HepG2 (cell line): ENCODE measurements around the gene ZDHHC3. TPM values are rescaled to one million over a fixed set of nuclear protein-coding genes. Genes with fewer than 3 reads are reported as not detected.

ENCODE experiments used
- ATAC-seq: fragments of 200-7000 bp; cut with Tn5 transposase; 3 replicates; pipeline ENCODE4 v1.9.1; 2020; ENCODE audit warnings: mild to moderate bottlenecking, moderate library complexity
- BruUV-seq: library from RNA; stranded (reverse); fragments of 400-500 nt; replicated peaks from 2 replicates; lab custom pipeline; 2021; lab: Mats Ljungman, UMichigan
- CTCF ChIA-PET: fragments of 300-600 bp; formaldehyde crosslinking; extraction: SDS; loops from one replicate; lab custom pipeline; 2021; ENCODE audit warnings: low total read pairs, inconsistent platforms, low intra/inter-chr PET ratio; lab: Yijun Ruan, JAX
- POLR2A ChIA-PET: fragments of 350-600 bp; sonication (Branson Sonifier 250); formaldehyde crosslinking; loops from one replicate; lab custom pipeline; 2020; ENCODE audit warnings: antibody characterized with exemption, inconsistent platforms; lab: Yijun Ruan, JAX
- DNase-seq: peaks from one replicate; pipeline ENCODE4 v3.0.0-alpha.2; 2015; ENCODE audit warnings: low spot score
- FAIRE-seq: peaks from 3 replicates; lab custom pipeline; 2011; peaks lifted over from hg19 to GRCh38; lab: Jason Lieb, UNC
- H2AFZ ChIP-seq: one replicate; pipeline ENCODE4 v1.6.1; 2011; ENCODE audit warnings: low read length, inconsistent platforms
- H3K27ac ChIP-seq: fragments of 300-600 bp; 3 replicates; pipeline ENCODE4 v1.8.0; 2011; ENCODE audit warnings: mixed run types, mild to moderate bottlenecking, mixed read lengths, low read length, inconsistent platforms; ENCODE audit not compliant: insufficient read depth; ENCODE audit errors: extremely low read length
- H3K27me3 ChIP-seq, 2 experiments: fragments of 200-600 bp in 1 of 2; 2 replicates in 1 of 2; 3 replicates in 1 of 2; pipeline versions ENCODE4 v1.6.0 to v1.8.0; 2011; ENCODE audit warnings: low read length in 2 of 2, mild to moderate bottlenecking in 2 of 2, moderate library complexity in 2 of 2, inconsistent platforms in 1 of 2; ENCODE audit not compliant: insufficient read depth in 2 of 2, control insufficient read depth in 1 of 2
- H3K36me3 ChIP-seq, 2 experiments: fragments of 200-600 bp in 1 of 2; replicated peaks in 1 of 2; 2 replicates in 1 of 2; 3 replicates in 1 of 2; pipeline versions ENCODE4 v1.5.1 to v1.8.0; 2011; ENCODE audit warnings: low read length in 2 of 2, inconsistent platforms in 1 of 2; ENCODE audit not compliant: insufficient read depth in 2 of 2, control insufficient read depth in 1 of 2
- H3K4me1 ChIP-seq: 2 replicates; pipeline ENCODE4 v1.5.1; 2012; ENCODE audit warnings: low read length, inconsistent platforms; ENCODE audit not compliant: insufficient read depth
- H3K4me2 ChIP-seq: 2 replicates; pipeline ENCODE4 v1.6.0; 2011; ENCODE audit warnings: low read depth, low read length, inconsistent platforms
- H3K4me3 ChIP-seq, 3 experiments: fragments of 200-600 bp in 1 of 3; sonication (generic), shearing (Covaris generic) in 1 of 3; replicated peaks in 1 of 3; 2 replicates each; pipeline ENCODE4 v1.5.1; 2011 to 2016; ENCODE audit warnings: low read length in 3 of 3, inconsistent platforms in 2 of 3, low read depth in 2 of 3, mild to moderate bottlenecking in 2 of 3, control low read depth in 1 of 3, mixed read lengths in 1 of 3; ENCODE audit not compliant: insufficient read depth in 1 of 3
- H3K79me2 ChIP-seq: one replicate; pipeline ENCODE4 v1.6.1; 2011; ENCODE audit warnings: low read length, inconsistent platforms; ENCODE audit not compliant: insufficient read depth
- H3K9ac ChIP-seq: 2 replicates; pipeline ENCODE4 v1.6.0; 2011; ENCODE audit warnings: mild to moderate bottlenecking, low read depth, low read length, inconsistent platforms; ENCODE audit not compliant: insufficient read depth
- H3K9me3 ChIP-seq: 2 replicates; pipeline ENCODE4 v1.5.1; 2012; ENCODE audit warnings: mild to moderate bottlenecking, low read length
- H4K20me1 ChIP-seq: 2 replicates; pipeline ENCODE4 v1.6.0; 2011; ENCODE audit warnings: inconsistent platforms, mild to moderate bottlenecking, low read length, moderate library complexity; ENCODE audit not compliant: insufficient read depth
- IRX3 ChIP-seq: sonication (generic); formaldehyde crosslinking; IDR thresholded peaks from 2 replicates; pipeline ENCODE4 v1.8.1; 2023; ENCODE audit warnings: mild to moderate bottlenecking, low read depth, missing genetic modification reagents, borderline replicate concordance
- STAG1 ChIP-seq: sonication (generic); formaldehyde crosslinking; IDR thresholded peaks from 2 replicates; pipeline ENCODE4 v1.4.0; 2020; ENCODE audit warnings: missing genetic modification reagents
- ZNF564 ChIP-seq: sonication (generic); formaldehyde crosslinking; IDR thresholded peaks from 2 replicates; pipeline ENCODE4 v1.8.1; 2023; ENCODE audit warnings: mild to moderate bottlenecking, missing genetic modification reagents
- WGBS: methylation state at CpG from one replicate; pipeline ENCODE4 v1.1.6; 2017; ENCODE audit warnings: low lambda C conversion rate; 5-methylcytosine and 5-hydroxymethylcytosine counted together
- in situ Hi-C: cut with HindIII; loops from 2 replicates; pipeline ENCODE4 v1.10.0; 2017; ENCODE audit warnings: low pct_unique_long_range_greater_than_20kb; ENCODE audit not compliant: extremely low pct_ligation_motif_present
- intact Hi-C: fragments of 100-400 bp; cut with micrococcal nuclease; formaldehyde crosslinking; loops from one replicate; pipeline ENCODE4 v1.10.0; 2022; ENCODE audit not compliant: unreplicated experiment
- polyA plus RNA-seq, 8 experiments: library from polyadenylated mRNA; depleted of rRNA in 3 of 8; stranded (reverse) in 7 of 8; unstranded in 1 of 8; fragments of >200 nt; fragmentation: Illumina TruSeq in 4 of 8; extraction: Trizol in 4 of 8; gene quantifications; 2 replicates each; pipeline versions ENCODE4 v1.2.1 to v1.2.3, GENCODE V29; 2011 to 2016; ENCODE audit warnings: low read depth in 4 of 8, missing spikeins in 1 of 8, mixed read lengths in 1 of 8; ENCODE audit not compliant: insufficient read depth in 1 of 8
- total RNA-seq, 5 experiments: library from RNA; depleted of rRNA; stranded (reverse); fragments of >200 nt; fragmentation: Illumina TruSeq; extraction: Trizol; gene quantifications; 2 replicates each; pipeline ENCODE4 v1.2.3, GENCODE V29; 2016; ENCODE audit warnings: low read depth in 1 of 5
- TF ChIP-seq, protein P1 (sequence below): sonication (generic); formaldehyde crosslinking; IDR thresholded peaks from 2 replicates; pipeline ENCODE4 v1.4.0; 2020; ENCODE audit warnings: missing genetic modification reagents; ENCODE audit errors: not compliant biosample characterization
- TF ChIP-seq, protein P2 (sequence below): sonication (generic); formaldehyde crosslinking; IDR thresholded peaks from 2 replicates; pipeline ENCODE4 v1.5.0; 2020; ENCODE audit warnings: mild to moderate bottlenecking, missing genetic modification reagents, moderate library complexity
- TF ChIP-seq, protein P3 (sequence below): sonication (generic); formaldehyde crosslinking; IDR thresholded peaks from 2 replicates; pipeline ENCODE4 v1.5.1; 2020; ENCODE audit warnings: mild to moderate bottlenecking, moderate library complexity, missing genetic modification reagents

The ZDHHC3 gene
- total and polyA plus RNA-seq, 2 of the 13 experiments (the other 11 are each of a cell fraction or from before 2014, with no cell fraction given): 44.1 to 65.7 TPM

DNA sequence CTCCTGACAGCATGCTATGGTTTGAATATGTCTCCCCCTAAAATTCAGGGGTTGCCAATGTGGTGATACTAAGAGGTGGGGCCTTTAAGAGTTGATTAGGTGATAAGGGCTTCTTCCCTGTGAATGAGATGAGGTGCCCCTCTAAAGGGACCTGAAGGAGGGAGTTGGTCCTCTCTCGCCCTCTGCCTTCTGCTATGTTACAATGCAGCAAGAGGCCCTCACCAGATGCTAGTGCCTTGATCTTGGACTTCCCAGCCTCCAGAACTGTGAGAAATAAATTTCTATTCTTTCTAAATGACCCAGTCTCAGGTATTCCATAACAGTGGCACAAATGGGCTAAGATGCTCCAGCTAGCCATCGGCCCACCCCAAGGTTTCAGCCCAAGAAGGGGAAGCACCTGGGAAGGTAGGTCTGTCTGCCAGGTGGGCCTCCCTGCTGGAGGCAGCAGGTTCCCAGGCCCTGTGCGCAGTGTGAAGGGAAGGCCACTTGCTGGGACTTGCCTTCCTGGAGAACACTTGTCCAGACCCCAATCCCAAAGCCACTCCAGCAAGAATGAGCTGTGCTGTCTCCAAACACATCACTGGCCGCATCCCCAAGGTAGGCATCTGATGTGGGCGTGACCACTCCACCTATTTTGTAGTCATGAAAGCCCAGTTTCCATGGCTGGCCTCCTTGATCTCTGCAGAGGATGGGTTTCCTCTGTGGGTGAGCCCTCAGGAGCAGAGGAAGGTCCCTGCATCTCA lies 92.6 kb downstream of the ZDHHC3 start:
- H3K36me3 ChIP-seq: no peaks in the 10 kb centered on the region
- H3K4me3 ChIP-seq: no peak overlapping the region
- no peak overlapping the region for H3K4me2 ChIP-seq
- no peak for DNase-seq
- no peak overlapping the region for H3K27ac ChIP-seq
- BruUV-seq: no TSS peak
- in situ Hi-C loops: no loop called here
- CTCF ChIA-PET: no interaction called here
- TF ChIP-seq, protein P1, sequence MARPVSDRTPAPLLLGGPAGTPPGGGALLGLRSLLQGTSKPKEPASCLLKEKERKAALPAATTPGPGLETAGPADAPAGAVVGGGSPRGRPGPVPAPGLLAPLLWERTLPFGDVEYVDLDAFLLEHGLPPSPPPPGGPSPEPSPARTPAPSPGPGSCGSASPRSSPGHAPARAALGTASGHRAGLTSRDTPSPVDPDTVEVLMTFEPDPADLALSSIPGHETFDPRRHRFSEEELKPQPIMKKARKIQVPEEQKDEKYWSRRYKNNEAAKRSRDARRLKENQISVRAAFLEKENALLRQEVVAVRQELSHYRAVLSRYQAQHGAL (CRISPR knock-in tag): no peak
- TF ChIP-seq ZNF564 (CRISPR knock-in tag): peak; percentile 99
- TF ChIP-seq IRX3 (CRISPR knock-in tag): no peak
- TF ChIP-seq, protein P2, sequence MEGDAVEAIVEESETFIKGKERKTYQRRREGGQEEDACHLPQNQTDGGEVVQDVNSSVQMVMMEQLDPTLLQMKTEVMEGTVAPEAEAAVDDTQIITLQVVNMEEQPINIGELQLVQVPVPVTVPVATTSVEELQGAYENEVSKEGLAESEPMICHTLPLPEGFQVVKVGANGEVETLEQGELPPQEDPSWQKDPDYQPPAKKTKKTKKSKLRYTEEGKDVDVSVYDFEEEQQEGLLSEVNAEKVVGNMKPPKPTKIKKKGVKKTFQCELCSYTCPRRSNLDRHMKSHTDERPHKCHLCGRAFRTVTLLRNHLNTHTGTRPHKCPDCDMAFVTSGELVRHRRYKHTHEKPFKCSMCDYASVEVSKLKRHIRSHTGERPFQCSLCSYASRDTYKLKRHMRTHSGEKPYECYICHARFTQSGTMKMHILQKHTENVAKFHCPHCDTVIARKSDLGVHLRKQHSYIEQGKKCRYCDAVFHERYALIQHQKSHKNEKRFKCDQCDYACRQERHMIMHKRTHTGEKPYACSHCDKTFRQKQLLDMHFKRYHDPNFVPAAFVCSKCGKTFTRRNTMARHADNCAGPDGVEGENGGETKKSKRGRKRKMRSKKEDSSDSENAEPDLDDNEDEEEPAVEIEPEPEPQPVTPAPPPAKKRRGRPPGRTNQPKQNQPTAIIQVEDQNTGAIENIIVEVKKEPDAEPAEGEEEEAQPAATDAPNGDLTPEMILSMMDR (CRISPR knock-in tag): peak; percentile 30
- TF ChIP-seq, protein P3, sequence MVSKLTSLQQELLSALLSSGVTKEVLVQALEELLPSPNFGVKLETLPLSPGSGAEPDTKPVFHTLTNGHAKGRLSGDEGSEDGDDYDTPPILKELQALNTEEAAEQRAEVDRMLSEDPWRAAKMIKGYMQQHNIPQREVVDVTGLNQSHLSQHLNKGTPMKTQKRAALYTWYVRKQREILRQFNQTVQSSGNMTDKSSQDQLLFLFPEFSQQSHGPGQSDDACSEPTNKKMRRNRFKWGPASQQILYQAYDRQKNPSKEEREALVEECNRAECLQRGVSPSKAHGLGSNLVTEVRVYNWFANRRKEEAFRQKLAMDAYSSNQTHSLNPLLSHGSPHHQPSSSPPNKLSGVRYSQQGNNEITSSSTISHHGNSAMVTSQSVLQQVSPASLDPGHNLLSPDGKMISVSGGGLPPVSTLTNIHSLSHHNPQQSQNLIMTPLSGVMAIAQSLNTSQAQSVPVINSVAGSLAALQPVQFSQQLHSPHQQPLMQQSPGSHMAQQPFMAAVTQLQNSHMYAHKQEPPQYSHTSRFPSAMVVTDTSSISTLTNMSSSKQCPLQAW (CRISPR knock-in tag): no peak
- 0 out of 2 replicates have a peak, but pooled peaks have one; percentile 9 for TF ChIP-seq STAG1 (CRISPR knock-in tag)
- TF ChIP-seq, all 625 proteins: peak for 3
- Histone ChIP-seq H3K27me3 (peaks cover 0 to 16% of the 10 kb centered on the region in 2 experiments; a peak in 1 of 5 replicates), H3K79me2 (no peaks in the 10 kb centered on the region), H4K20me1 (no peaks in the 10 kb centered on the region), H3K9ac (no peak overlapping the region), H2AFZ (no peak overlapping the region), H3K4me1 (peaks cover 9% of the 10 kb centered on the region; the same call in 1 of the 2 replicates), H3K9me3 (no peaks in the 10 kb centered on the region)
- WGBS: no CpG with 5 or more reads among the region's 5 CpGs
- intact Hi-C loops: no loop called here
- no peak for ATAC-seq
- FAIRE-seq: no peak
- POLR2A ChIA-PET: no interaction called here
